Putamen (tissue), 1 donor: ENCODE measurements around the gene MAP1LC3B.
"Not testable (repeated sequence)": the region's sequence is repeated elsewhere in the genome, so short reads cannot be mapped to it uniquely, and the experiment has no call there.

Source experiments
- DNase-seq: peaks from one replicate; pipeline ENCODE4 v3.0.0-alpha.2; 2016; ENCODE audit warnings: low spot score

The MAP1LC3B gene

DNA sequence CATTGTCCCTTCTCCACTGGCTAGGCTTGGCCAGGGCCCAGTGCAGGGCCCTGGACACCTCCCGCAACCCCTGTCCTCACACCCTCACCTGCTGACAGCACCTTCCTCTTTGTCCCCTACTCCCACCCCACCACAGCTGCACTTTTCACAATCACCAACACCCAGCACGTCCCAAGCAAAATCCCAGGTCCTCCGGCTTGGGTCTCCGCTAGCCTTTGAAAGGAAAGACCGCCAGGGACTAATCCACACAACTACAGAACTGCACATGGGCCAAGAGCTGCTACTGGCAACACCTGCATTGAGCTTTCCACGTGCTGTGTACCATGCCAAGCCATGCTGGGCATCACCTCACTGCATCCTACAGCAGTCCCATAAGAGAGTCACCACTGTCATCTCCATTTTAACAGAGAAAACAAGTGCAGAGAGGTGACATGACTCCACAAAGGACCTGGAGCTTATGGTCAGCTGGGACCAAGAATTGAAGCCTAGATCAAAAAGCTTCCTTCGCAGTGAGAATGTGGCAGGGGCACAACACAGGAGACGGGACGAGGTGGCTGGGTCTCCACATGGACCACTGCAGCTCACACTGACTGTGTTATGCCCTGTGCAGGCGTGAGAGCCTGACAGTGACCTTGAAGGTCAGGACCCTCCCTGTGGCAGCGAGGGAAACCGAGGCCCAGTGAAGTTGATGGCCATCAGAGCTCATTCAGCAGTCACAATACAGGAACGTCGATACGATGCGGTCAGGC is 31.1 kb upstream of the MAP1LC3B start:
- no peak for DNase-seq

DNA sequence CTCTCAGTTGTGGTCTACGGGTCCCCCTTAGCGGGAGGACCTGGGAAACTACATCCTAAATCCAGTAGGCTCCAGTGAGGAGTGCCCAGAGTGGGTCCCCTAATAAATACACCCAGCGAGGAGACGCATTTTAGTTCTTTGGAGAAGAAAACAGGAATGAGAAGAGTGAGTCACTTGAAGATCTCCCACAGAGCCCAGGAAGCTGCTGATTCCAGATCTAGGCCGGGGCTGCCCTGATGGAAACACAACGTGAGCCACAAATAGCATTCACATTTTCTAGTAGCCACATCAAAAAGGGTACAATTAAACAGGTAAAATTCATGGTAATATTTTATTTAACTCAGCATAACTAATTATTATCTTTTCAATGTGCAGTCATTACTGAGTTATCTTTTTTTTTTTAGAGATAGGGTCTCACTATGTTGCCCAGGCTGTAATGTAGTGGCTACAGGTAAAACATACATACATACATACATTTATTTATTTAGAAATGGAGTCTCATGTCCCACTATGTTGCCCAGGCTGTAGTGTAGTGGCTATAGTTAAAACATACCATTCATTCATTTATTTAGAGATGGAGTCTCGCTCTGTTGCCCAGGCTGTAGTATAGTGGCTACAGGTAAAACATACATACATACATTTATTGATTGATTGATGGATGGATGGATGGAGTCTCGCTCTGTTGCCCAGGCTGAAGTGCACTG is 30.1 kb upstream of the MAP1LC3B start:
- DNase-seq, result no peak

DNA sequence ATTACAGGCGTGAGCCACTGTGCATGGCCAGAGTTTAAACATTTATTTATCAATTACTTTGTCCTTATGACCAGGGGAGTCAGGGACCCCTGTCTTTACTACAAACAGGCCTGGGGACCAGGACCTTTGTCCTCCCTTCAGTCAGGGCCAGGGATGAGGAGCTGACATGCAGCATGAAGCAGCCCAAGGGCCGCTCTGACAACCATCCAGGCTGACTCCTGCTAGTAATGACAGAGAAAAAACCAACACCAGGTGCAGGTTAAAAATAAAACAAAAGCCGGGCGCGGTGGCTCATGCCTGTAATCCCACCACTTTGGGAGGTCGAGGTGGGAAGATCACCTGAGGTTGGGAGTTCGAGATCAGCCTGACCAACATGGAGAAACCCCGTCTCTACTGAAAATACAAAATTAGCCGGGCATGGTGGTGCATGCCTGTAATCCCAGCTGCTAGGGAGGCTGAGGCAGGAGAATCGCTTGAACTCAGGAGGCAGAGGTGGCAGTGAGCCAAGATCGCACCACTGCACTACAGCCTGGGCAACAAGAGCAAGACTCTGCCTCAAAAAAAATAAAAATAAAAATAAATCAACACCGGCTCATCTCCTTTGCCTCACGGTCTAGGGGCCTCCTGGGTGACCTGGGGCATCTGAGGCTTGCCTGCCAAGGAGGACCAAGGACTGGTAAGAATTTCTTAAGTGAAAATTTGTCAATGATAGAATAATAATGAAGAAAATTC is 29.1 kb upstream of the MAP1LC3B start:
- not testable (repeated sequence) for DNase-seq

DNA sequence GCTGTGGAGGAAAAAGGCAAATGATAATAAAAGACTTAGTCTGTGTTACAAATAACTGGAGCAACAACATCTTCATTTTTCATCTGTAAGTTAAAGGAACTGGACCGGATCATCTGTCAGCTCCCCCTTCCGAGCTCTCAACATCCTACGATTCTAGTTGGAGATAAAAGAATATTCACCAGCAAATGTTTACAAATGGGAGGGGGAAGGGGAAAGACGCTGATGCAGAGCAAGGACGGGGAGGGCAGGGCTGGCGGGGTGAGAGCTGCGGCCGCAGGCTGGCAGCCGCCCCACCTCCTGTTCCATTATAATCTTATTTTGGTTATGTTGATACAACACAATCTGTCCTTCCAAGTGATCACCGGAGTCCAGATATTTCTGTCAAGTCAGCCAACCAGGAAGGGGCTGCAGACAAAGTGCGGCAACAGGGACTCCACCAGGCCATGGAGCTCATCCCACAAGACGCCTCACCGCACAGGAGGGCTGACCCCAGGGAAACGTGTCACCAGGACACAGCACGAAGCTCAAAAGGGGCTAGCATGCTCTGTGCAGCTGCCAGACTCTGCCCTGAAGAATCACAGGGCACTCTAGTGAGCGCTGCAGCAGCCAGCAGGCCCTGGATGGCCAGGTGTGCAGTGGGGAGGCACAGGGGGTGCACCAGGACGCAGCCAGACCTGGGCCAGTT is 28.2 kb upstream of the MAP1LC3B start:
- DNase-seq, result no peak

DNA sequence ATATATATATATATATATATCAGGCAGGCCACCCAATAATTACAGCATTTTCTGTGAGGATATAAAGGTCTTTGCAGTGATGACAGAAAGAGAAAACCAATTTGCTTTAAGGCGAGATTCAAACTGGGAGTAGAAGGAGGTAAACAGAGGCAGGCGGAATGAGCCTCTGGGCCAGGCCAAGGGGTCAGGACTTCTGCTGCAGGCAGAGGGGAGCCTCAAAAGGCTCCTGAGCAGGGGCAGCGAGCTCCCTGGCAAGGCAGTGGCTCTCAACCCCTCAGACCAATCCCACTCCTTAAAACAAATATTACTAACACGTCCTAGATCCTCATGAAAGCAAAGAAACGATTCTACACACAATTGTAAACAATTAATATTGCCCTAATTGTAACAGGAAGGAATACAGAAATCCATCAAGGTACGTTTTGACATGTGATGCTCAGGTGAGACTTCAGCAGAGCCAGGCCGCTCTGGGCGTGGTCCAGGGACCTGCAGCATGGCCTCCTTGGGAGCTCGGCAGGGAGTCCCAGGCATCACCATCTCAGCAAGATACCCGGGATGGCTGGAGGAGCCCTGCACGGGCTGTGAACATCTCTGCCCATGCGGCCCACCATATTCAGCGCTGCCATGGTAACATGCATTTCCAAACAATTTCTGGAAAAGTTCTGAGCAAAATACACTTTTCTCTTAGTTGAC is 27.0 kb upstream of the MAP1LC3B start:
- no peak for DNase-seq

DNA sequence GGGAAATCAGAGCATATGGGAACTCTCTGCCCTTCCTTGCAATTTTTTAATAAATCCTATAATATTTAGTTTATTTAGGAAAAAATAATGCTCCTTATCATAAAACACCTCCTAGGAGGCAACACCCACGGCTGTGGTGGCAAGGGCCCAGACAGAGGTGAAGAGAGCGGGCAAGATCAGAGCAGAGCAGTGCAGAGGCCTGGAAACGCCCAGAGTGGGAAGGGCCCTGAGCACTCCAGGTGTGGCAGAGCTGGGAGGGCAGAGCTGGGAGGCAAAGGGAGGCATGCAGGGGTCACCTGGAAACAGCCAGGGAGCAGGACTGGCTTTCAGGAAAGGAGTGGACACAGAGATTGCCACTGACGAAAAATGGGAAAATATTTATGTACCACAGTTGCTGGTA is 25.8 kb upstream of the MAP1LC3B start:
- no peak for DNase-seq

DNA sequence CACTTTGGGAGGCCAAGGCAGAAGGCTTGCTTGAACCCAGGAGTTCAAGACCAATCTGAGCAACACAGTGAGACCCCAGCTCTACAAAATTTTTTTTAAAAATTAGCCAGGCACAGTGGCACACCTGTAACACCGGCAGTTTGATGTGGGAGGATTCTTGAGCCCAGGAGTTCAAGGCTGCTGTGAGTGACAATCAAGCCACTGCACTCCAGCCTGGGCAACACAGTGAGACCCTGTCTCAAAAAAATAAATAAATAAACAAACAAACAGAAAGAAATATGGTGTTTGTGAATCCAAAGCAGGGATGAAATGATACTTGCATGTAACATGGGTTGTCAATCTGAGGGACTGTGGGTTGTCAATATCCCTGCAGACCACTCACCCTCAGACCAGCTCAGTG is 25.2 kb upstream of the MAP1LC3B start:
- DNase-seq, result no peak

DNA sequence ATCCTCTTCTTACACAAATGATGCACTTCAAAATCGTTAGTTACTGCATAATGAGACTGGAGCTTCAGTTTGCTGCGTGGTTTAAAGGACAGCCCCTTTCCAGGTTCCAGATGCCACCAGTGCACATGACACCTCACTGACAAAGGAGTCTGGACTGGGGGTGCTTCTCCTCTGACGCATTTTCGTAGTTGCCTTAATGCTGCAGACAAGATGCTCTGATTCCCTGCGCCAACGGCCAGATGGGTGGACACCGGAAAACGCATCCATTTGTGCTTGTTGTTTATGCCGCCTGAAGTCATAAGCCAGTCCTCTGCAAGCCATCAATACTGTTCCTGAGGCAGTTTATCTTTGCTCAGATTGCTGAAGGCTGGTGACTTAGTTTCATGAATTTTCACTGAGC is 24.6 kb upstream of the MAP1LC3B start:
- DNase-seq, result no peak

DNA sequence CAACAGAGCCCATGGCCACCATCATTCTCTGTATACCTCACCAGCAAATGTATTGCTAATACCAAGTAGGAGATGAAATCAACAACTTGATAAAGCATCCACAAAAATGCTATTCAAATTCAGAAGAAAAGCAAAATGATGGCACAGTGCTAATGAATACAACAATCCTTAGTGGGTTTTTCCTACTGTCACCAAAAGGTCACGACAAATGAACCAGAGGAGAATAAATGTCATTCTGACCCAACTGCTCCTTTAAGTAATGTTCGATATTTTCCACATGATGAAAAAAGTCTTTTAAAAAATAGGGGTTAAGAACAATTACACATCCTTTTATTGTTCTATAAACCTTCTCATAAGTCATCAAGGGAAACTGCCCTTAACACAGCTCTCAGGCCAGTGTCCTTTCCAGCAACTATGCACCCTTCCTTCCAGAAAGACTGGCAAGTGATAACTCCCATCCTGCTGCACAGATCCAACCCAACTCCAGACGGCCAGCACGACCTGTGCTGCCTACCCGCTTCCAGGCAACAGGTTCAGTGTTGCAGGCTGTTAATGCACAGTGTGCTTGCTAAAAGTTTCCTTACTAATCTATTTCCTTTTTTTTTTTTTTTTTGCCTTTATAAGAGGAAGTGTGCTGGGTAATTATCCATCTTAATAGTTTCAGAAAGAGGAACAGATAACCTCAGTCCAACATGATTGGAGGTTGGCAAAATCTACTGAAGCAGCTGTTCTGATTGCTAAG is 23.9 kb upstream of the MAP1LC3B start:
- no peak for DNase-seq

DNA sequence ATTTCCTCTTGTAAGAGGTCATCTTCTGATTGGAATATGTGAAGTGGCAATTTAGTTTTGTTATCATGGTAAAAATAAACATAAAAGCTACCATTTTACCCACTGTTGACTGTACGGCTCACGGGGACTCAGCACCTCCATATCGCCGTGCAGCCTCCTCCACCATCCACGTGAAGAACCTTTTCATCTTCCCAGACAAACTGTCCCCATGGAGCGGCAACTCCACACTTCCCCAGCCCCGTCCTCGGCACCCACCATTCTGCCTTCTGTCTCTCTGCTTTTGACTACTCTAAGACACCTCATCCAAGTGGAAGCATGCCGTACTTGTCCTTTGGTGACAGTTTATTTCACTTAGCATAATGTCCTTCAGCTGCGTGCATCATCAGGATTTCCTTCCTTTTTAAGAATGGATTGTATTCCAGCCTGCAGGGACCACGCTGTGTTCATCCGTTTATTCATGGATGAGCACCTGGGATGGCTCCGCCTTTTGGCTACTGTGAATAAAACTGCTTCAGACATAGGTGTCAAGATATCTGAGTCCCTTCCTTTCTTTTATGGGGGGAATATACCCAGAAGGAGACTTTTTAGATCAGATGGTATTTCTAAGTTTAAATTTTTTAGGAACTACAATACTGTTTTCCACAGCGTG is 22.9 kb upstream of the MAP1LC3B start:
- DNase-seq, result no peak

DNA sequence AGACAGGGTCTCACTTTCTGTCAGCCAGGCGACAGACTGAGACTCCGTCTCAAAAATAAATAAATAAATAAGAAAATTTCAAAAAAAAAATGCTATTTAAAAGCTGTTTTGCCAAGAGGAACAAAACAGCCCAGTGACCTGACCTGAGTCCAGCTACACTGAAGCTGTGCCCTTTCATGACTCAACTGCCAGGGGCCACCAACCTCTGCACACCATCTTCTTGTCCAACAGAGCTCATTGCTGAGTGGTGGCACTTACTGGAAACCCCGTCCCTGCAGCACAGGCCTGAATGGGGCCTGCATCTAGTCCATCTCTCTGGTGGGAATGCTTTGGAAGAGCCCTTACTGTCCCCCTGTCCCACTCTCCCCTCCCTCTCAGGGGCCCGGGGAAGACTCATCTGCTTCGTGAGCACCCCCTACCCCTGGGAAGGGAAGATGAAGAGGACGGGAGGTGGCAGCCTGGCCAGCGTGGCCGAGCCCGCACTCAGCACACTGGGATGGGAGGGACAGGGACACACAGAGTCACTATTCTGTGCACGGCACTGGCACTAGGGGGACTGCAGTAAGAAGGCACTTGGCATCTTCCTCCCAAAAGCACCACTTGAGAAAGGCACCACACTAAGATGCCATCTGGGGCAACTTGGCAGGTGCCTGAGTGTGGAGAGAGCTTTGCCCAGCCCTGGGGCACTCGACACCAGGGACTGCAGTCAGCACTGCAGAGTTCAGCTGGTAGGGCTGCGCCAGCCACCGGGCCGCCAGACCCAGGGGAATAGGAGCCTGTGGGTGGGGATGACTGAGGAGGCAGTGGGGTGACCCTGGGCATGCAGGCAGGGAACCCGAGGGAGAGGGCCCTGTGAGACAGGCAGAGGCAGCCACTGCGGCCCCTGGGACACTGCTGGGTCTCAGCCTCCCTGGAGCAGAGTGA is 22.1 kb upstream of the MAP1LC3B start:
- DNase-seq, result no peak

DNA sequence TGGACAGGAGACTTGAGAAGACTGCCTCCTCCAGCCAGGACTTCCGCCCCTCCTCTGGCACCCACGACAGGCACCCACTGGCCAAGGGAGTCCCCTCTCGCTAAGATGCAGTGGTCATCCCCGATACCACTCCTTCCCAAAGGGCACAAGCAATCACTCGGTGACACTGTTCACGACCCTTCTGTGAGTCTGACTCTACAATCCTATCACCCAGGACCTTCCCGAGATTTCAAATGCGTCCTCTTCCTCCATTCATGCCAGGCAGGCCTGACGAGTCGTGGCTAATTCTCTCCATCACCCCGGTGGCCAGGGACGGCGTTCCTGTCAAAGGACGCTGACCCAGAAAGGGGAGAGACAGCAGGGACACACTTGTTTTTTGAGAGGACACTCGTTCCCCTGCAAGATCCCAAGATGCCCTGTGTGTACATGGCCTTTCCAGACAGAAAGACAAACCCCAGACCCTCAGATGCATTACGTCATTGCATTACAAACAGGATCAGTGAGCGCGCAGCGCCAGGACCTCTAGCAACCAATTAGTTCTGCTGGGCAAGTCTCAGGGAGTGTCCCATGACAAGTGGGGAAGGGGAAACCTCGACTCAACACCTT is 20.8 kb upstream of the MAP1LC3B start:
- DNase-seq, result no peak

DNA sequence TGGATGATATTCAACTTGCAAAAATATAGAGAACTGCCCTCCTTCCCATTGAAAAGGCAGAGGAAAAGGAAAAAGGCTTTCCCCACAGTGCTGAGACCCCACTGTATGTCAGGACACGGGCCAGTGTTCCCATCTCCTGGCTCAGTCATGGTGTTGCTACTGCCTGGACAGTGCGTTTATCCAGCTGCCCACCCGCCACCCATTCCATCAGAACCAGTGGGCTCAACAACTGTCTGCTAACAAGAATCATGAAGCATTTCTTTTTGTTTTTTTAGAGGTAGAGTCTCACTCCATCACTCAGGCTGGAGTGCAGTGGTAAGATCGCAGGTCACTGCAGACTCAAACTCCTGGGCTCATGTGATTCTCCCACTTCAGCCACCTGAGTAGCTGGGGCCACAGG is 19.8 kb upstream of the MAP1LC3B start:
- no peak for DNase-seq

DNA sequence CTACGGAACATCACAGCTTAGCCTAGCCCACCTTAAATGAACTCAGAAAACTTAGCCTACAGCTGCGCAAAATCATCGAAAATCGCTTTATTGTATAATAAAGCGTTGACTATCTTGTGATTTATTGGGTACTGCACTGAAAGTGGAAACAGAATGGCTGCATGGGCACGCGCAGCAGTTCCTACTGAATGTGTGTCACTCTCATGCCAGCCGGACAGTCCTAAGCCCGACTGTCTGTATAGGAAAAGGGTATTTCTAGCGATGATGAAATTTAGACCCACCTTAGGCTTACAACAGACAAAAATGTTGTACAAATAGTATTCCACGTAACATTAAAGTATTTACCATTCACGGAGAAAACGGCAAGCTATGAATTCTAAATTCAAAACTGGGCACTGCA is 17.8 kb upstream of the MAP1LC3B start:
- DNase-seq, result no peak

DNA sequence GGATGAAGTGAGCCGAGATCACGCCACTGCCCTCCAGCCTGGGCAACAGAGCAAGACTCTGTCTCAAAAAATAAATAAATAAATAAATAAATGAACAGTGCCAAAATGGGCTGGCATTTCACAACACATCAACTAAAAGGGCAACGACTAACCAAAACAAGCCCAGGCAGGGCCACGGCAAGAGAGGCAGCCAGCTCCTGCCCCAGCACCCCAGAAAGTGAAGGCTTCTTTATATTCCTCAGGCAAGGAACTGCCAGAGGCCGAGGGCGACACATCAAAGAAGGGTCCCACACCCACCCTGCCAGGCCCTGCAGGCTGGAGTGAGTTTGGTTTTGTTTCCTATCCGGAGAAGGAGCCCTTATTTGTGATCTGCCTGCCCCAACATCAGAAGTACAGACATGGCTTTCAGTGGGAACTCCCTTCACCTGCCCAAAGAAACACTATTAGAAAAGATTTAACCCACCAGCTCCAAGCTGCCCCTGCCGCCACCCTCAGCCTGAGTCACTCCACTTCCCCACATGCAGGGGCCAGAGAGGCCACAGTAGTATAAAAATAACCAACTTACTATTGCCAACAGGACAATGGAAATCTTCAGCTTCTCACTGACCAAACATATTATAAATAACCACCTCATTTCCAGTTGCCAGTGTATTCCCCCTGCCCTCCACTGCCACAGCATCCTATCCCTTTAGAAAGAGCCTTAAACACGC is 16.6 kb upstream of the MAP1LC3B start:
- no peak for DNase-seq

DNA sequence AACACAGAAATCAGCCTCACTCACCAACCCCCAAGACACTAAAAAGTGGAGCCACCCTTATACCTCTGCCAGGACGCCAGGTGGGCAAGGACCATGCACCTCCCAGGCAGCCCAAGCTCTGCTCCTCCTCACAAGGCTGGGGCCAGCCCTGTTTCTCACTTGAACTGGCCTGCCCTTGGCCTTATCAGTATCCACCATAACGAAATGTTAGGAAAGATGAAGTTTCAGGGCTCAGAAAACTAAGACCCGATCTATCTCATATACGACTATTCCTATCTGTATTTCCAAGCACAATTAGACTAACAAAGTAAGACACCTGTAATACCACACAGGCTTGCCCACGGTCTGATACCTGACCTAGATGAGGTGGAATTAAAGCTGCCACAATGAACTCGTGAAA is 15.5 kb upstream of the MAP1LC3B start:
- no peak for DNase-seq

DNA sequence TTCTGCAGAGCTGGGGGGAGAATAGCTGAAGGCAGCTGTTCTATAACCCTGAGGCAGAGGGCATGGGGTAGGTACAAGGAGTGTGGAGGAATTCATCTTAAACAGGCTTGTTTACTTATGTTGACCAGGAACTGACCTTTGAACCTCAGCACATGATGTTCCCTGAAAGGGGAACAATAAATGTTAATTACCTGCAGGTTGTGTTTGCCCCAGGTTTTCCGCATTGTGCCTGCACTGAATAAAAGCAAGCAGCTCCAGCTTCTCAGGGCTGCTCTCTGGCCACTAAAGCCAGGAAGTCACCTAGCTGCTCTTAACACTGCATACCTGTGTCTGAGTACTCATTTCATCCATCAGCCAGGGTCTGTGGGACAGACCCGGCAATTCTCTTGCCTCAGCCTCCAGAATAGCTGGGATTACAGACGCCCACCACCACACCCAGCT is 12.8 kb upstream of the MAP1LC3B start:
- not testable (repeated sequence) for DNase-seq

DNA sequence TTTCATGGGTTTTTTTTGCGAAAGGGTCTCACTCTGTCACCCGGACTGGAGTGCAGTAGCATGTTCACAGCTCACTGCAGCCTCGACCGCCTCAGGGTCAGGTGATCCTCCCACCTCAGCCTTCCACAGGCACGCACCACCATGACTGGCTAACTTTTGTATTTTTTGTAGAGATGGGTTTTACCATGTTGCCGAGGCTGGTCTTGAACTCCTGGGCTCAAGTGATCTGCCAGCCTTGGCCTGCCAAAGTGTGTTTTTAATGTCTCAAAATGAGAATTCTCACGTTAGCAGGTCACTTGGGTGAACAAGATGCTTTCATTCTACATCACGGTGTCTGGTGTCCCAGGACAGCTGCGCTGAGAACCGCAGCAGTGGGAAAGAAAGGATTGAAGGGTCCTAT is 11.7 kb upstream of the MAP1LC3B start:
- no peak for DNase-seq
